H1 (cell line): Measurements from ENCODE around the gene LNPEP. TPM values are rescaled to one million over a fixed set of nuclear protein-coding genes. Genes with fewer than 3 reads are reported as not detected.

Experiments used
- CTCF ChIA-PET: fragments of 300-600 bp; sonication (Branson Sonifier 250); formaldehyde crosslinking; loops from one replicate; lab custom pipeline; 2021; ENCODE audit not compliant: partially characterized antibody; lab: Charles Lee
- POLR2A ChIA-PET: fragments of 300-600 bp; sonication (Branson Sonifier 250); formaldehyde crosslinking; loops from one replicate; lab custom pipeline; 2021; ENCODE audit warnings: inconsistent platforms; ENCODE audit not compliant: partially characterized antibody; lab: Charles Lee
- DNase-seq, 2 experiments: peaks; one replicate each; pipeline versions ENCODE4 v3.0.0 to v3.0.0-alpha.2; 2010 to 2022; ENCODE audit warnings: low spot score in 2 of 2, low read depth in 1 of 2, mixed read lengths in 1 of 2
- FAIRE-seq: peaks from 2 replicates; lab custom pipeline; 2011; peaks lifted over from hg19 to GRCh38; lab: Jason Lieb, UNC
- H2AFZ ChIP-seq: 2 replicates; pipeline ENCODE4 v1.8.1; 2012; ENCODE audit warnings: low read length, inconsistent platforms
- H2AK5ac ChIP-seq: 2 replicates; pipeline ENCODE4 v1.6.1; 2013; ENCODE audit warnings: low read depth, low read length
- H2BK120ac ChIP-seq: replicated peaks from 2 replicates; pipeline ENCODE3; 2013; ENCODE audit warnings: low read depth, low read length, inconsistent platforms
- H2BK12ac ChIP-seq: 2 replicates; pipeline ENCODE4 v1.6.1; 2013; ENCODE audit warnings: low read depth, low read length
- H2BK15ac ChIP-seq: 2 replicates; pipeline ENCODE4 v1.6.1; 2013; ENCODE audit warnings: low read length
- H2BK20ac ChIP-seq: 2 replicates; pipeline ENCODE4 v1.6.1; 2013; ENCODE audit warnings: low read length
- H2BK5ac ChIP-seq: 2 replicates; pipeline ENCODE4 v1.6.1; 2013; ENCODE audit warnings: low read depth, low read length
- H3K14ac ChIP-seq: 2 replicates; pipeline ENCODE4 v1.6.1; 2013; ENCODE audit warnings: inconsistent platforms; ENCODE audit not compliant: insufficient read length
- H3K18ac ChIP-seq: 2 replicates; pipeline ENCODE4 v1.6.1; 2013; ENCODE audit warnings: low read length; ENCODE audit errors: extremely low read depth
- H3K23ac ChIP-seq: 2 replicates; pipeline ENCODE4 v1.6.1; 2013; ENCODE audit warnings: inconsistent platforms; ENCODE audit not compliant: insufficient read length
- H3K23me2 ChIP-seq: 2 replicates; pipeline ENCODE4 v1.6.1; 2013; ENCODE audit warnings: low read depth, low read length
- H3K27ac ChIP-seq: 2 replicates; pipeline ENCODE4 v1.6.1; 2011; ENCODE audit warnings: low read depth, low read length, inconsistent platforms
- H3K27me3 ChIP-seq, 4 experiments: replicated peaks in 1 of 4; 1 replicate in 1 of 4; 2 replicates in 3 of 4; pipeline versions ENCODE4 v1.6.1 to v1.8.1; 2011 to 2013; ENCODE audit warnings: low read length in 3 of 4, mild to moderate bottlenecking in 3 of 4, inconsistent platforms in 2 of 4, mixed read lengths in 2 of 4, moderate library complexity in 1 of 4; ENCODE audit not compliant: control insufficient read depth in 3 of 4, insufficient read depth in 3 of 4; ENCODE audit errors: extremely low read depth in 1 of 4
- H3K36me3 ChIP-seq, 4 experiments: 2 replicates each; pipeline versions ENCODE4 v1.6.1 to v1.8.1; 2011 to 2013; ENCODE audit warnings: mild to moderate bottlenecking in 4 of 4, low read length in 3 of 4, moderate library complexity in 2 of 4, control low read depth in 1 of 4, inconsistent platforms in 1 of 4; ENCODE audit not compliant: insufficient read depth in 4 of 4, control insufficient read depth in 2 of 4
- H3K4ac ChIP-seq: replicated peaks from 2 replicates; pipeline ENCODE3; 2013; ENCODE audit warnings: low read length, low read depth, mixed read lengths, inconsistent platforms; ENCODE audit not compliant: insufficient read length
- H3K4me1 ChIP-seq, 4 experiments: replicated peaks in 1 of 4; 1 replicate in 1 of 4; 2 replicates in 3 of 4; pipeline versions ENCODE4 v1.6.1 to v1.8.1; 2011 to 2013; ENCODE audit warnings: low read length in 3 of 4, inconsistent platforms in 2 of 4, mixed read lengths in 1 of 4; ENCODE audit not compliant: insufficient read depth in 4 of 4, control insufficient read depth in 3 of 4
- H3K4me2 ChIP-seq, 2 experiments: 2 replicates each; pipeline versions ENCODE4 v1.6.1 to v1.8.1; 2011 to 2013; ENCODE audit warnings: low read depth in 2 of 2, low read length in 2 of 2, control low read depth in 1 of 2, inconsistent platforms in 1 of 2, mild to moderate bottlenecking in 1 of 2; ENCODE audit not compliant: insufficient read depth in 1 of 2
- H3K4me3 ChIP-seq, 4 experiments: fragments of 200-600, 300-600 bp in 1 of 4; sonication (generic), shearing (Covaris generic), sonication (Bioruptor Twin) in 1 of 4; 2 replicates each; pipeline versions ENCODE4 v1.5.1 to v1.8.1; 2011 to 2016; ENCODE audit warnings: low read length in 4 of 4, low read depth in 3 of 4, control low read depth in 2 of 4, inconsistent platforms in 2 of 4, mild to moderate bottlenecking in 2 of 4, mixed read lengths in 1 of 4, moderate library complexity in 1 of 4; ENCODE audit not compliant: insufficient read depth in 2 of 4; ENCODE audit errors: extremely low read depth in 1 of 4
- H3K56ac ChIP-seq: replicated peaks from 2 replicates; pipeline ENCODE3; 2013; ENCODE audit warnings: low read depth, mild to moderate bottlenecking, mixed read lengths, low read length, inconsistent platforms; ENCODE audit not compliant: insufficient read length
- H3K79me1 ChIP-seq: 2 replicates; pipeline ENCODE4 v1.6.1; 2013; ENCODE audit warnings: low read depth, low read length, control low read depth
- H3K79me2 ChIP-seq, 2 experiments: 2 replicates each; pipeline versions ENCODE4 v1.6.1 to v1.8.1; 2012 to 2013; ENCODE audit warnings: low read length in 2 of 2, mild to moderate bottlenecking in 2 of 2, inconsistent platforms in 1 of 2; ENCODE audit not compliant: insufficient read depth in 2 of 2, control insufficient read depth in 1 of 2
- H3K9ac ChIP-seq, 4 experiments: replicated peaks in 1 of 4; 1 replicate in 1 of 4; 2 replicates in 3 of 4; pipeline versions ENCODE4 v1.6.1 to v1.8.1; 2011 to 2013; ENCODE audit warnings: low read depth in 3 of 4, low read length in 3 of 4, control low read depth in 2 of 4, mild to moderate bottlenecking in 2 of 4, moderate library complexity in 2 of 4, inconsistent platforms in 1 of 4; ENCODE audit errors: extremely low read depth in 1 of 4
- H3K9me3 ChIP-seq, 2 experiments: 2 replicates each; pipeline versions ENCODE4 v1.6.1 to v1.8.1; 2012 to 2013; ENCODE audit warnings: mild to moderate bottlenecking in 2 of 2, moderate library complexity in 2 of 2, control low read depth in 1 of 2, inconsistent platforms in 1 of 2, low read depth in 1 of 2, low read length in 1 of 2, mixed read lengths in 1 of 2; ENCODE audit not compliant: insufficient read depth in 2 of 2
- H4K20me1 ChIP-seq, 2 experiments: replicated peaks in 1 of 2; 2 replicates each; pipeline versions ENCODE3 to v1.8.1; 2011 to 2013; ENCODE audit warnings: inconsistent platforms in 2 of 2, low read length in 2 of 2, mild to moderate bottlenecking in 1 of 2; ENCODE audit not compliant: insufficient read depth in 2 of 2, control insufficient read depth in 1 of 2
- H4K5ac ChIP-seq: 2 replicates; pipeline ENCODE4 v1.6.1; 2013; ENCODE audit warnings: low read length, low read depth, mixed read lengths, inconsistent platforms; ENCODE audit not compliant: insufficient read length
- H4K8ac ChIP-seq: 2 replicates; pipeline ENCODE4 v1.8.0; 2013; ENCODE audit warnings: mild to moderate bottlenecking, moderate library complexity, low read length, inconsistent platforms; ENCODE audit not compliant: insufficient read depth; ENCODE audit errors: extremely low read depth
- H4K91ac ChIP-seq: replicated peaks from 2 replicates; pipeline ENCODE3; 2013; ENCODE audit warnings: low read length, mixed read lengths, inconsistent platforms; ENCODE audit not compliant: insufficient read length
- CHD1 ChIP-seq: IDR thresholded peaks from 2 replicates; pipeline ENCODE4 v1.6.1; 2012; ENCODE audit warnings: low read depth, low read length, improper control_type of control experiment
- FOSL1 ChIP-seq: IDR thresholded peaks from 2 replicates; pipeline ENCODE4 v1.6.1; 2011; ENCODE audit warnings: mild to moderate bottlenecking, low read depth, low read length, moderate library complexity; ENCODE audit not compliant: insufficient read depth
- HDAC2 ChIP-seq, 2 experiments: fragments of 300-600 bp in 1 of 2; sonication (generic) in 1 of 2; IDR thresholded peaks; 2 replicates each; pipeline ENCODE4 v1.6.1; 2011 to 2012; ENCODE audit warnings: low read depth in 2 of 2, low read length in 2 of 2, mild to moderate bottlenecking in 2 of 2, moderate library complexity in 2 of 2, borderline replicate concordance in 1 of 2, inconsistent platforms in 1 of 2
- PHF8 ChIP-seq: fragments of 200-600 bp; sonication (generic); conservative IDR thresholded peaks from 2 replicates; pipeline ENCODE4 v1.7.1; 2012; ENCODE audit warnings: low read depth, mild to moderate bottlenecking, inconsistent platforms, low read length, moderate library complexity
- POLR2A ChIP-seq, 2 experiments: IDR thresholded peaks; 1 replicate in 1 of 2; 2 replicates in 1 of 2; pipeline ENCODE4 v1.6.1; 2011; ENCODE audit warnings: low read depth in 2 of 2, low read length in 2 of 2, mild to moderate bottlenecking in 2 of 2; ENCODE audit errors: control extremely low read depth in 1 of 2
- RAD21 ChIP-seq, 2 experiments: IDR thresholded peaks in 1 of 2; conservative IDR thresholded peaks in 1 of 2; 2 replicates each; pipeline ENCODE4 v1.6.1; 2011; ENCODE audit warnings: low read depth in 2 of 2, low read length in 2 of 2, improper control_type of control experiment in 1 of 2, inconsistent platforms in 1 of 2, mild to moderate bottlenecking in 1 of 2, moderate library complexity in 1 of 2
- RNF2 ChIP-seq: fragments of 200-900, 300-1000 bp; sonication (generic); IDR thresholded peaks from 2 replicates; pipeline ENCODE4 v1.7.1; 2016; ENCODE audit warnings: borderline replicate concordance, low read depth, mild to moderate bottlenecking, antibody characterized with exemption, low read length; ENCODE audit not compliant: poor library complexity, severe bottlenecking; ENCODE audit errors: missing control alignments
- SIN3A ChIP-seq, 2 experiments: IDR thresholded peaks in 1 of 2; conservative IDR thresholded peaks in 1 of 2; 2 replicates each; pipeline ENCODE4 v1.6.1; 2011 to 2012; ENCODE audit warnings: low read length in 2 of 2, improper control_type of control experiment in 1 of 2, low read depth in 1 of 2, mild to moderate bottlenecking in 1 of 2
- USF2 ChIP-seq: IDR thresholded peaks from 2 replicates; pipeline ENCODE4 v1.6.1; 2011; ENCODE audit warnings: low read length, improper control_type of control experiment
- WGBS, 2 experiments: shearing (Covaris generic) in 1 of 2; methylation state at CpG; one replicate each; pipeline versions ENCODE4 v1.1.6 to v1.1.7; 2013 to 2015; ENCODE audit warnings: low lambda C conversion rate in 2 of 2, mixed read lengths in 2 of 2, inconsistent platforms in 1 of 2, low coverage in 1 of 2, missing lambda C conversion rate in 1 of 2; ENCODE audit not compliant: insufficient replicate concordance in 2 of 2, insufficient coverage in 1 of 2, insufficient read length in 1 of 2; ENCODE audit errors: extremely low coverage in 1 of 2, missing lambda C conversion rate in 1 of 2; 5-methylcytosine and 5-hydroxymethylcytosine counted together
- polyA plus RNA-seq, 7 experiments: library from polyadenylated mRNA; depleted of rRNA in 3 of 7; stranded (reverse) in 5 of 7; unstranded in 2 of 7; fragments of >200 nt in 5 of 7; fragments of 200-250 nt in 2 of 7; gene quantifications; 1 replicate in 5 of 7; 2 replicates in 1 of 7; 4 replicates in 1 of 7; pipeline versions ENCODE4 v1.2.1 to v1.2.3, GENCODE V29; 2011 to 2013; ENCODE audit warnings: missing spikeins in 2 of 7, mixed read lengths in 2 of 7
- total RNA-seq: library from RNA; stranded (reverse); fragmentation: NEBNext Ultra II Directional; extraction: Animal tissue kit (Norgen Biotek cat#: 25700); gene quantifications from 2 replicates; pipeline ENCODE4 v1.2.1, GENCODE V29; 2021

LNPEP gene
- total and polyA plus RNA-seq, 2 of the 8 experiments (the other 6 are each of a cell fraction or from before 2014, with no cell fraction given): 1.8 to 4.5 TPM

- Histone ChIP-seq H4K91ac (no peak overlapping the region), H2BK120ac (no peak overlapping the region), H3K4ac (no peak overlapping the region), H3K36me3 (no peaks in the 10 kb centered on the region), H3K27me3 (peaks cover 0 to 1% (median 0%) of the 10 kb centered on the region in 4 experiments; a peak in 1 of 7 replicates), H3K4me1 (no peaks in the 10 kb centered on the region), H2AK5ac (no peak overlapping the region), H3K4me3 (no peak overlapping the region), H3K27ac (no peak overlapping the region), H2AFZ (peak overlapping the region; percentile 76; the same call in 1 of the 2 replicates), H2BK5ac (no peak overlapping the region), H4K5ac (no peak overlapping the region), H2BK20ac (no peak overlapping the region), H3K79me2 (no peaks in the 10 kb centered on the region), H3K18ac (no peak overlapping the region), H3K23me2 (no peaks in the 10 kb centered on the region), H4K20me1 (no peaks in the 10 kb centered on the region), H3K4me2 (no peak overlapping the region), H2BK15ac (no peak overlapping the region), H3K23ac (no peak overlapping the region), H2BK12ac (no peak overlapping the region), H3K79me1 (no peaks in the 10 kb centered on the region), H3K56ac (no peak overlapping the region), H3K9me3 (no peaks in the 10 kb centered on the region), H4K8ac (no peak overlapping the region), H3K9ac (no peak overlapping the region), H3K14ac (no peak overlapping the region)
- DNase-seq: no peak
- POLR2A ChIA-PET: interaction anchor here (0.6 kb wide), 1 partner anchor 138 kb away, joined by 3 read pairs; no protein-coding TSS in a partner anchor
- CTCF ChIA-PET: interaction anchor here (0.7 to 1.7 kb wide), 10 partner anchors 10 to 256 kb away, joined by 3 to 4 read pairs (median 3); no protein-coding TSS in a partner anchor
- 67% methylated on average over 3 of the region's 3 CpGs; no CpG with 5 or more reads in 1 of the 2 experiments for WGBS, 2 experiments
- no peak for FAIRE-seq
- TF ChIP-seq RAD21 (IDR thresholded peaks at IDR 0.05 in 1 of 2, conservative IDR thresholded peaks at IDR 0.05 in 1 of 2; ENCODE audit: low read depth in 2 of 2, low read length in 2 of 2) (no peak), POLR2A (IDR thresholded peaks at IDR 0.05; ENCODE audit: control extremely low read depth in 1 of 2, low read depth in 2 of 2, low read length in 2 of 2) (no peak), HDAC2 (IDR thresholded peaks at IDR 0.05; ENCODE audit: borderline replicate concordance in 1 of 2, low read depth in 2 of 2, low read length in 2 of 2) (no peak), CHD1 (no peak), USF2 (no peak), SIN3A (conservative IDR thresholded peaks at IDR 0.05 in 1 of 2, IDR thresholded peaks at IDR 0.05 in 1 of 2; ENCODE audit: low read depth in 1 of 2, low read length in 2 of 2) (no peak), RNF2 (no peak), PHF8 (no peak), FOSL1 (no peak)
These were observed 31.6 kb upstream of the LNPEP start for GRCh38 chr5:96904054-96904931.
